ENCODE measurements around the gene DUS1L.

DNA sequence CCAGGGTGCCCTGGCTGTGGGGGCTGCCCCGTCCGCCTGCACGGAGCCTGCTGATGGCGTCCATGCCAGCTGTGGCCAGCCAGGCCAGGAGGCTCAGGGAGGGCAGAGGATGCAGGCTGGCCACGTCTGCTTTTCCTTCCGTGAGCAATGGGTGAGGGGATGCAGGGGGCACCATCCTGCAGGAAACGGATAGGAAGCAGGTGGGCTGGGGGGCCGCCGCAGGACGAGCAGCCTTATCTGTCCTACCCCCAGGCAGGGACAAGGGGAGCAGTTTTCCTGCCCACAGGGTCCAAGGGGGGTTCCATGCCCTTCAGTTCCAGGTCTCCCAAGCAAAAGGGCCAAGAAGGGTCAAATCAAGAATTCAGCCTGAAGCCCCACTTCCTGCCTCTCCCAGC lies 6.8 kb downstream of the DUS1L start:
- no peak for TF ChIP-seq POLR2A (IDR thresholded peaks at IDR 0.05; ENCODE audit: borderline replicate concordance, extremely low read depth, insufficient read depth, insufficient read length)
- TF ChIP-seq TCF7L2 (IDR thresholded peaks at IDR 0.05; ENCODE audit: borderline replicate concordance, extremely low read depth, insufficient read depth, insufficient read length): no peak
